Activated T-cell treated with anti-CD3 and anti-CD28 coated beads for 4 hours (primary cell): Measurements from ENCODE around the gene STIM2.
"Not testable (repeated sequence)": the region's sequence is repeated elsewhere in the genome, so short reads cannot be mapped to it uniquely, and the experiment has no call there.

Experiments
- DNase-seq: peaks from one replicate; pipeline ENCODE4 v3.0.0-alpha.2; 2020

The STIM2 gene

DNA sequence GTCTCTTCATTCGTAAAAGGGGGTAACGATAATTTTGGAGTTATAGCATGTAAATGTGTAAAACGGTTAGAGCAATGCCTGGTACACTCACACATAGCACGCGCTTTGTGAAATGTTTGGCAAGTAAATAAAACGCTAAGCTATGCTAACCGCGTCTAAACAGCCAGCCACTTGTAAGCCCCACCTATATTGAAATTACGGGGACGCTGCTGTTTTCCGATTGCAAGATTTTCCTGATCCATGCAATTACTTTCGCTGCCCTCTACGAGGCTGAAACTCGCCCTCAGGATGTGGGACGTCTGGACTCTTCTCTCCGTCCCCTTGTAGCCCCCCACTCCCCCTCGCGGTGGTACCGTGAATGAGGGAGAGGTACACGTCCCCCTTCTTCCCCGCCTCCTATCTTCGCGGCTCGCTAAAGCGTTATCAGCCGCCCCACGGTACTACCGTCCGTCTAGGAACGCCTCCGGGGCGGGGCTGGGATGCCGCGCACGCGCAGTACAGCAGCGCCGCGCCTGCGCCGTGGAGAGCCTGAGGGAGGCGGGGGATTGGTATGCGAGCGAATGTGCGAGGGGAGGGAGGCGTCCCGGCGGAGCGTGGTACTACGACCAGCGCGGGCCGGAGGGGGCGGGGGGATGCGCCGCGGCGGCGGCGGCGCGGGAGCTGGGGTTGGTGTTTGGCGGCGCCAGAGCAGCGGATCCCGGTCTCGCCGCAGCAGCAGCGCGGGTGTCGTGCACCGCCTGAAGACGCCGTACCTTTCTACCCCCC lies at the start of gene STIM2:
Gene STIM2, plus strand, starts transcription at position 685 of the 765 bp plus-strand sequence.
- peak; percentile 98 for DNase-seq

DNA sequence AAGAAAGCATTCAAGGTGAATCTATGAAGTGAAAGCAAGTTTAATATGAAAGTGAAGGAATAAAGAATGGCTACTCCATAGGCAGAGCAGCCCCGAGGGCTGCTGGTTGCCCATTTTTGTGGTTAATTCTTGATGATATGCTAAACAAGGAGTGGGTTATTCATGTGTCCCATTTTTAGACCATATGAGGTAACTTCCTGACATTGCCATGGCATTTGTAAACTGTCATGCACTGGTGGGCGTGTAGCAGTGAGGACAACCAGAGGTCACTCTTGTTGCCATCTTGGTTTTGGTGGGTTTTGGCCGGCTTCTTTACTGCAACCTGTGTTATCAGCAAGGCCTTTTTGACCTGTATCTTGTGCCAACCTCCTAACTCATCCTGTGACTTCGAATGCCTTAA lies 49.1 kb upstream of the STIM2 start:
- DNase-seq: not testable (repeated sequence)

DNA sequence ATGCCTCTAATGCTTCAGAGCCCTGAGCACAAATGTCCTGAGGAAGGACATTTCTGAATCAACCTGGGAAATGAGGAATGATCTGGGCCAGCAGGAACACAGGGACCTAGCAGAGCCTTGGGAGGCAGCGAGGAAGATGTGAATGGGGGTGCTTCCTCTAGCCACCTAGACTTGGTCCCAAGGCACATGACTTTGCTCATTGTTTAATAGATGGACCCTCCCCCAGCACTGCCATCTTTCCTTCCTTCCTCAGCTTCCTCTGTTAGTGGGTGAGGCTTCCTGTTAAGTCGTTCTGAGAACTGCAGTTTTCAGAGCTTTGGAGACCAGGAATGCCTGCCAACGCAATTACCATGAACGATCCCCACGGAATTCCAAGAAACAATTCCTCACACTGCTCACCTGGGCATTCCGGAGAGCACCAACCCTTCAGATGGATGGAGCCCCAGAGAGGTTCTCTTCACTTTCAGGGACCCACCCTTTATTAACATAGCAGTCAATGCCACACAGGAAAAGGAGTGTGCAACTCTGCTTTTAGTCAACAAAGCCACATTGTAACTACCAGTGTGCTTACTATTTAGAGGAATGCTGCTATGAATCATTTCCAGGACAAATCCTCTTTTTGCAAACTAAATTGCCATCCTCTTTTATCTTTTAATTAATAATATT lies 48.5 kb upstream of the STIM2 start:
- no peak for DNase-seq

DNA sequence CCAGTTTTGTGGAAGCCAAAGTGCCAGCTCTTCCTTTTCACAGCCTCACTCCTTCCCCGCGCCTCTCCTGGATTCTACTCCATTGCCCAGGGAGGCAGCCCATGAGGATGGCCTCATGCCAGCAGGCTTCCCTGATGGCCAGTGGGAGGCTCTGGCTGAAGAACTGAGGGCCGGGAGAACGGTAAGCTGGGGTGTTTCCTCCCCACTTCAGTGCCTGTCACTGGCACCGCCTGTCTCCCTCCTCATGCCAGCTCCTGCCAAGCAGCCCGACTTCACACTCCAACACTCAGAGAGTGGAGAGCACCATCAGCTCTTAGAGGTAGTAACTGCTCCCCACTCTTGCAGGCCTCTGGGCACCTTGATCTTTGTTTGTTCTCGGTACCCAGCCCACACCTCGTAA lies 46.9 kb upstream of the STIM2 start:
- DNase-seq: no peak

DNA sequence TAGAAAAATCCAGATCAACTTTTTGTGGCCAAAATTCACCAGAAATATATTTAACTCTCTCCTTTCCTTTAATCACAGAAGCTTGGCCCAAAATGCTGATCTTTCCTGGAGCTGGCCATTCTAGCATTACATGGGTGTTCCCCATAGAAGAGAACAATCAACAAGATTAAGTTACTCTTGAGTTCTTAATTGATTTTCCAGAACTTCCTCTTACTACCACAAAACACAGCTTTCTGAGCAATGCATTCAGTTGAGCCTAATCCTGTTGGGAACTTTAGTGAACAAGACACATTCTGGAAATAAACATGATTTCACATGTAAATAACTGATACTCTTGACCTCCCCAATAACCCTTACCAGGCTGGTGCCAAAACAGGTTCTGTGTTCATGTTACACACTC lies 45.4 kb upstream of the STIM2 start:
- DNase-seq: no peak

GRCh38 chr4:26815706-26816105 lies 44.9 kb upstream of the STIM2 start:
- DNase-seq: no peak

- no peak for DNase-seq
Observed at GRCh38 chr4:26819026-26819425, 41.6 kb upstream of the STIM2 start.

DNA sequence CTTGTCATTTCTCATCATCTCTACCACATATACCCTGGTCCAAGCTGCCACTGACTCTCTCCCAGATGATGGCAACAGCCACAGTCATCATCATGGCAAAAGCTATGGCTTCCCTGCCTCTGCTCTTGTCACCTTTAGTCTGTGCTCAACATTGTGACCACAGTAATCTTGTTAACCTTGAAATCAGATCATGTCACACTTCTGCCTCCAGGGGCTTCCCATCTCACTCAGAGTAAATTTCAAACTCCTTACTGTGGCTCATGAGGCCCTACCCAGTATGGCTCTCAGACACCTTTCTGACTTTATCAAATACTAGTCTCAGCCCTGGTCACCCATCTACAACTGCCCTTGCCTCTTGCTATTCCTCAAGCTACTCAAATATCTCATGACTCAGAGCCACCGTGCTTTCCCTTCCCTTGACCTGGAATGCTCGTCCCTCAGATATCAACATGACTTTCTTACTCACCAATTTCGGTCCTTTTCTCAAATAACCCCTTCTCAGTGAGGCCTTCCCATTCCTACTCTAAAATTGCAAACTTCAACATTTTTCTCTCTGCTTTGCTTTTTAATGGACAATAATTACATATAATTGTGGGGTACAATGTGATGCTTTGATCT lies 41.1 kb upstream of the STIM2 start:
- no peak for DNase-seq

GRCh38 chr4:26820346-26820745 lies 40.3 kb upstream of the STIM2 start:
- DNase-seq: no peak

DNA sequence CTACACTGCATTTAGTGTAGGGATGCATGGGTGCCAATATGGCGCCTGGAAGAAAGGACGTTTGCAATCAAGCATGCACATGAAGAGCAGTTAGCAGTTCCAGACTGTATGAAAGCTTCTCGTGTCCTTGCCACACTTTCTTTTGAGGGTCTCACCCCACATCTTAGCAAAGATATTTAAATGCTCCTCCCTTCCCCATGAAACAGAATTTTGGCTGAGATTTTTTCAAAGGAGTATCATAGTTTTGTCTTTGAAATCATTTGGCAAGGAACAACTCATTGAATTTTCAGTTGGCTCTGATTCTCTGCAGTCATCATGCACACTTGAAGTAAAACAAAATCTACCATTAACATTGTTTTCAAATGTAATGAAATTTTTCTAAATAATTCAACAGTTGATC lies 39.6 kb upstream of the STIM2 start:
- DNase-seq: no peak

DNA sequence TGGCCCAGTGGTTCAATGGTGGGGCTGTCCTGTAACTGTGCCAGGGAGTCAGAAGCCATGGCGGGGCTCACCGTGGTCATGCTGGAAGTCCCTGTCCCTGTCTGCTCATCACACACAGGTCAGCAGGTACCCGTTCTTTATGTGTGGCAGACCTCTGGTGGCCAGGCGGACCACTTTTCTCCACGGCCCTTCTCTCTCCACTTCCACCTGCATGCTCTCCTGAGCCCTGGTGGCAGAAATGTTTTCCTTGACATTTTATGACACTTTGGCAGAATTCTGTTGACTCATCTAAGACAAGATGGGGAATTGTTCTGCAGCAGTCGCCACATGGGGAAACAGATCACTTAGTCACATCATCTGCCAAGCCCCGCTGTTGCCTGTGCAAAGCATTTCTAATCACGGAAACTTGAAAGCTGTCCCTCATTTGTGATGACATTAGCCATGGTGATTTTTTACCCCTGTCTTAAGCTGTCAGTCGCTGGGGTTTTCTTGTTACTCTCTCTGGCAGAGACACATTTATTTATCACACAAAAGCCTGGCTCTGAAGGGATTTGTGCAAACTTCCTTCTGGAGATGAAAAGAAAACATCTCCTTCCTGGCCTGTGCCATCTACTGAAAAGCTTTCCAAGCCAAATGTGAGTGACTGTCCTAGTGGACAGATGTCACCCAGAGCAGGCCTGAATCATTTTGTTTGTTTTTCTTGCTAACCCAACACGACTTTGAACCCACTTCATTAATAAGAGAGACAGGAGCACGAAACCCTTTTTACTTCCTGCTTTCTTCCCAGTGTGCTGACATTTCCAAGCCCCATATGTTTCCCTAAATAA lies 38.8 kb upstream of the STIM2 start:
- DNase-seq: no peak

- no peak for DNase-seq
Observed at GRCh38 chr4:26822546-26822945, 38.1 kb upstream of the STIM2 start.

GRCh38 chr4:26822974-26823373 lies 37.7 kb upstream of the STIM2 start:
- DNase-seq: not testable (repeated sequence)

DNA sequence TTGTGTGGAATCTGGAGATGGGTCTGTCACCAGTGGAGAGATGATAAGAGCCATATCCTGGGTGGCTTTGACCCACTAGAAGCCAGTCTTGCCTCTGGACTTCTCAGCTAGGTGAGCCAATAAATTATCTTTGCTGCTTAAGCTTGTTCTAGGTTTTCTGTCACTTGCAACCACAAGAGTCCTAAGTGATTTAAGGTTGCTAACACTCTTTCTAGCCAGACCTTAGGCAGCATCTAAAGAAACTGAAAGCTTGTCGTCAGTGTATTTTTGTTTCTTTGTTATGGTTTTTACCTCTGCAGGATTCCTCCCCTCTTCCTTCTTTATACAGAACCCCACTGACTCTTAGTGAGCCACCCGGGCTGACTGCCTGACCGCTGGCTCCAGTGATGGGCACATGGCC lies 37.1 kb upstream of the STIM2 start:
- no peak for DNase-seq

DNA sequence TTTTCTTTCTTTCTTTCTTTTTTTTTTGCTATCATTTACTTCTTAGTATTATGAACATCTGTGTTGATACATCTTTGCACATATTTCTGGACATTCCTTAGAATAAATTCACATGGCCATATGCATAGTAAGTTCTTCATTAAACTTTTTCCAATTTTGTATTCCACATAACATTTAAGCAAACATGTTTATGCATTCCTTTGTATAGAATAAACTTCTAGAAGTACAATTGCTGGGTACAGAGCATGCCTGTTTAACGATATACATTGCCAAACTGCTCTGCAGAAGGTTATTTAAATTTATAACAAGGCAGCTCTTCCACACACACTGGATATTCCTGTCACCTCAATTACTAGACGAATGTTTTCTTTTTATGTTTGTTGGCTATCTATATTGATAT lies 36.0 kb upstream of the STIM2 start:
- DNase-seq: no peak

DNA sequence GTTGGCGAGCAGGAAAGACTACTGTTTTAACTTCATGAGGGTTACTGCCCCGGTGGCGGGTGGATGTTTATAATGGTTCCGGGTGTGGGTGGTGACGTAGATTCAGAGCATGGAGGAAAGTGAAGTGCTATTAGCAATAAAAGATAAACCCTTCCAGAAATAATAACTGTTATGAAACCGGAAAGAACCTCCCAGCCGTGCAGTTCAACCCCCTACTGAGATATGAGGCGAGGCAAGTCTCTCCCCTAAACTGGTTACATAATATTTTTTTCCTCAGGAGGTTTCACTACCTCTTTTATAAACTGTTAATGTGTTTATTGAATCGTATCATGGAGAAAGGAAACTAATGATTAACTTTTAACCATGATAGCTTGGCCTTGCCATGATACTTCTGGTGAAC lies 33.9 kb upstream of the STIM2 start:
- no peak for DNase-seq

DNA sequence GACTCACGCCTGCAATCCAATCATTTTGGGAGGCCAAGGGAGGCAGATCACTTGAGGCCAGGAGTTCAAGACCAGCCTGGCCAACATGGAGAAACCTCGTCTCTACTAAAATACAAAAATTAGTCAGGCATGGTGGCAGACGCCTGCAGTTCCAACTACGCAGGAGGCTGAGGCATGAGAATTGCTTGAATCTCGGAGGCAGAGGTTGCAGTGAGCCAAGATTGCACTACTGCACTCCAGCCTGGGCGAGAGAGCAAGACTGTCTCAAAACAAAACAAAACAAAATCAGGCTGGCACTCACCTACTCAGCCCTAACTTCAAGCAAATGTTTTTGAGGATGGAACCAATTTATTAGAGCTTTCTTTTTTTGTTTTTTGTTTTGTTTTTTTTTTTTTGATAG lies 33.3 kb upstream of the STIM2 start:
- not testable (repeated sequence) for DNase-seq

DNA sequence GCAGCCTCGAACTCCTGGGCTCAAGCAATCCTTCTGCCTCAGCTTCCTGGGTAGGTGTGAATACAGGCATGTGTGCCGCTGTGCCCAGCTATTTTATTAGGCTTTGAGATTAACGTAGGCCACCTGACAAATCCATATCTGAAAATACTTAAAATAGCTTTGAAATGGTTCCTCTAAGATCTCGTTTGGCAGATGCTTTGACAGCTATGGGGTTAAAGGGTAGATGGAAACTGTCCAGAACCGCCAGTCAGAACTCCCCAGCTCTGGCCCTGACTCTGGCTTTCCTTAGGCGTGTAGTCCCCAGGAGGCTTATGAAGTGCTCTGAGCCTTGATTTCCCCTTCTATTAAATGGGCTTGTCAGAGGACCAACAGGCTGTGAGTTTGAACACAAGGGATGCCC lies 32.8 kb upstream of the STIM2 start:
- DNase-seq: no peak

- no peak for DNase-seq
Observed at GRCh38 chr4:26829018-26829417, 31.6 kb upstream of the STIM2 start.

DNA sequence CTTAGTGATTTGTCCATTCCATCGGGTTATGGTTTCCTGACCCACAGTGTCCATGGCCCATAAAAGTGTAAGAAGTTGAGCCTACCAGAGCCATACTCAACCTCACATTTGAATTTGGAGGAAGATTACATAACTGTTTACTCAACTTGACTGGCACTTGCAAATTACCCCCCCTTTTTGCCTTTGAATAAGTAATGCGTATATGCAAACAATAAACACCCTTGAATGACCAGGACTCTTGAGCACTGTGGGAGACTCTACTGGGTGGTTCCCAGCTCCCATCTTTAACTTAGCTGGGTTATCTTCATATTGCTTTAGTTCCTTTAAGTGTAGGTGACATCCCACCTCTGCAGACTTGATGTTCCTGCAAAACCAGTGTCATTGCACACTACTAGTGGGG lies 30.6 kb upstream of the STIM2 start:
- no peak for DNase-seq

GRCh38 chr4:26830701-26831100 lies 29.9 kb upstream of the STIM2 start:
- no peak for DNase-seq

DNA sequence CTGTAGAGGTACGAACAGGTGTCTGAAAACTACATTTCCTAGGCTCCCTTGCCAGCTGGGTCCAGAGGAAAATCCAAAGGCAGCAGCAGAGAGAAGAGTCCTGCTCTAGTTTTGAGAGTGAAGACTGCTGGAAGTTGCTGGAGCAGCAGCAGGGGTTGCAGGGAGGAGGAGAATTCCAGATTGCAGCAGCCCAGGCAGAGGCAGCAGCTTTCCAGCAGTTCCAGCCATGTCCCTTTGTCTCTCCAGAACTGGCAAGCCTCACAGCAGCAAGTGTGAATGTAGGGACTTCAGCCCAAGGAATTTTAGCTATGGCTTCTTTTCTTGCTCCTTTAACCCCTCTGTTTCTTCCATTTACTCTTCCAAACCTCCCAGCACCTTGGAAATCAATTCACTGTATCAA lies 24.1 kb upstream of the STIM2 start:
- no peak for DNase-seq
